Embryonic facial prominence (tissue), 1 donor: ENCODE data around the gene EFS.
"Not testable (repeated sequence)": the region's sequence is repeated elsewhere in the genome, so short reads cannot be mapped to it uniquely, and the experiment has no call there.

Source experiments
- DNase-seq: peaks from one replicate; pipeline ENCODE4 v3.0.0-alpha.2; 2016; ENCODE audit errors: extremely low spot score

EFS gene, protein sequence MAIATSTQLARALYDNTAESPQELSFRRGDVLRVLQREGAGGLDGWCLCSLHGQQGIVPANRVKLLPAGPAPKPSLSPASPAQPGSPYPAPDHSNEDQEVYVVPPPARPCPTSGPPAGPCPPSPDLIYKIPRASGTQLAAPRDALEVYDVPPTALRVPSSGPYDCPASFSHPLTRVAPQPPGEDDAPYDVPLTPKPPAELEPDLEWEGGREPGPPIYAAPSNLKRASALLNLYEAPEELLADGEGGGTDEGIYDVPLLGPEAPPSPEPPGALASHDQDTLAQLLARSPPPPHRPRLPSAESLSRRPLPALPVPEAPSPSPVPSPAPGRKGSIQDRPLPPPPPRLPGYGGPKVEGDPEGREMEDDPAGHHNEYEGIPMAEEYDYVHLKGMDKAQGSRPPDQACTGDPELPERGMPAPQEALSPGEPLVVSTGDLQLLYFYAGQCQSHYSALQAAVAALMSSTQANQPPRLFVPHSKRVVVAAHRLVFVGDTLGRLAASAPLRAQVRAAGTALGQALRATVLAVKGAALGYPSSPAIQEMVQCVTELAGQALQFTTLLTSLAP

GRCh38 chr14:23365036-23365731 lies at the start of gene EFS:
TSS of gene EFS (minus strand) at chr14:23365172. CDS start at chr14:23365025, 147 bp downstream.
- no peak for DNase-seq

DNA sequence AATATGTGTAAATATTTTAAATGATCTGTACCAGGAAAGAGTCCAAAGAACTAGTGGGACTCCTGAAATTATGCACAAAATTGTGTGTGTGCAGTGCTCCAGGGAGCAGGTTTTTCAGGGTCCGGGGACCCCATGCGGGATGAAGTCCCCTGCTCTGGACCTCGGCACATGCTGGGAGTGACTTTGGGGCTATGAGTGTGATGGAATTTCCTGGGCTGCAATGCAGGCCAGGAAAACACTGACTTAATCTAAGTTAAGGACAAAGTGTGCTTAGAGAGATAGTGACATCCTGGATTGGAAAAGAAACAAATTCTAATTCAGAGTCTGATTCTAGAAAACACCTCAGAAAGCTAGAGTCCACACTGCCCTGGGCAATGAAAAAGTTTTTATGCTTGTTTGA lies 49.3 kb upstream of the EFS start:
- DNase-seq: no peak

GRCh38 chr14:23413681-23414080 lies 48.7 kb upstream of the EFS start:
- no peak for DNase-seq

DNA sequence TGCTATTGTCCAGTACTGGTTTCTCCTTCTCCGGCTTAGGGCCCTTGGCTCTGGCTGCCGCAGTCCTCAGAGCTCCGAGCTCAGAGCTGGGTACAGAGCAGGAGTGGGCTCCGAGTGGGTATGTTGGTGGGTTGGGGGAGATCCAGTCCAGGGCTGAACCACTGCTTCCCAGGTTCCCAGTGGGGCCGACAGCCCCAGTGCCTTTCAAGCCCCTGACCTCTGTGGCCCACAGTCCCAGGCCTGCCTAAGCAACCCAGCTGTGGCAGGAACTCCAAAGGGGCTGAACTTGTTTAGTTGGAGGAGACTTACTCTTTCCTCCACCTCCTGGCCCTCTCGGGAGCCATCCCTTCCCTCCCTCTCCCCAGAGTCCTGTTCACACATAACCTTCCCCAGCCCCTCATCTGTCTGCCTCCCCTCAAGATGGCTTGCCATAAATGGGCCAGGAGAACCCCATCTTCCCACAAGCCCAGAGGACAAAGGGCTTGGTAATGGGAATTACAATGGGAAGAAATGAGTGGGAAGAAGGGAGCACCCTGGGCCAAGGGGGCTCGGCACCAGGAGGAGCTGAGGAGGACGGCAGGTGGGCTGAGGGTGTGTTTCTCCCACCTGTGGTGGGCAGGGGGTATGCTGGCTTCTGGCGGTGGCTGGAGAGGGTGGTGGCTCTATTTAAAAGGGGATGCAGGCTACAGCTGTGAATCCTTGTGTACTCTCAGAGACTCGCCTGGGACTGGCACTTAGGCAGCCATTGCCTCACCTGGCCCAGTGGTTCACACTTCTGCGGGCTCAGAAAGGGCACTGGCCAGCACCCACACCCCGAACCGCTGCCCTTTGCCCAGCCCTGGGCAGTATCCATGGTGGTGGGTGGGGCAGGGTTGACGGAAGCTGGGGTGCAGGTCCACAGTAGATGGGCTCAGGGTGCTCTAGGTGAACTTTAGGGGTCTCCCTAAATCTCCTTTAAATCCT lies 46.9 kb upstream of the EFS start:
- DNase-seq: no peak

- no peak for DNase-seq
Observed at GRCh38 chr14:23409966-23410635, 45.1 kb upstream of the EFS start.

DNA sequence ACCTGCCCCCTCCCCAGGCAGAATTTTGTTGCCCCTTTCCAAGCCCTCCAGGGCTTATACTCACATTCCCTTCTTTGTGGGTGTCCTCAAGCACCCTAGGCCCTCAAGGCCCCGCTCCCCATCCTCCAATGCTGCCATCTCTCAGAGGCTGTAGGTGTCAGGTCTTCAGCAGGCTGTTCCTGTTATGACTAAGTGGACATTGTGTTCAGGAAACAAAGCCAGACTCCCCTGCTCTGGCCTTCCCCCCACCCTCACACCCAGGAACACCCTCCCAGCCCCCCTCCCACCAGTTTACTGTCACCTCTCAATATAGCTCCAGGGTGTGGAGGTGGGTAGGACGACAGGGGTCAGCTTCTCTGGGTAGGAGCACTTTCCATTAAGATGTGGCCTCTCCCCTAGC lies 44.5 kb upstream of the EFS start:
- DNase-seq: no peak

DNA sequence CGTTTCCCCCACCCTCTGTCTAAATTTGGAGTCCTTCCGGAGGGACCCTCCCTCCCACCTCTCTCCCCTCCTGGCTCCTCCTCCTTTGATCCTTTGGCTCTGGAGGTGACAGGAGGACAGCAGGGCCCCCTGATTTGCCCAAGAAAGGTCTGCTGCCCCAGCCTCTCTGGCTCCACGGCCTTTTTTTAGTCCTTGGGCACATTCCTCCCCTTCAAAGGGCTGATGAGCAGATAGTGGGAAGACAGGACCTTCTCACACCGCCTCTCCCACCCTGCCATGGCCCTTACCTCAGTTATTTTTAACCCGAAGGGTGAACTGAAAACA lies 43.3 kb upstream of the EFS start:
- DNase-seq: no peak

- DNase-seq: no peak
Observed at GRCh38 chr14:23407516-23408306, 42.7 kb upstream of the EFS start, which contains the start of gene MYH6. TSS of gene MYH6 (minus strand) at chr14:23408273. CDS start at chr14:23407223, 1,050 bp downstream.

DNA sequence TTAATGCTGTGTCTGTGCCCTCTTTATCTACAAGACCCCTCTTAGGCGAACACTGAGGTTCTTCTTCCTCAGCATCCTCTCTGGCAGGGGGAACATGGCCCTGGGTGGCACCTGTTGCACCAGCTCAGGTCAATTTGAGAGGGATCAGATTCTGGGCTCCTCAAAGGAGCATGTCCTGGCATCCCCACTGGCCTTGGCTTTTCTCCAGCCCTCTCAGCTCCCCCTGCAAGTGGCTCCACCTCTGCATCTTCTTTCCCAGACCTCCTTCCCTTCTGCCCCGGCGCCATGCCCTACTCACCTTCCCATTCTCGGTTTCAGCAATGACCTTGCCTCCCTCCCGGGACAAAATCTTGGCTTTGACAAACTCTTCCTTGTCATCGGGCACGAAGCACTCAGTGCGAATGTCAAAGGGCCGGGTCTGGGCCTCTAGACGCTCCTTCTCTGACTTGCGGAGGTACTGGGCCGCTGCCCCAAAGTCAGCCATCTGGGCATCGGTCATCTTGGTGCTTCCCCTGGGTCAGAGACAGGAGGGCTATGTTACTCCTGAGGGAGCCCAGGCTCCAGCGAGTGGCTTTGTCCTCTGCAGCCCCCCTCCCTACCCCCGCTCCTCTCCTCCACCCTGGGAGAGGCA lies 41.9 kb upstream of the EFS start:
- no peak for DNase-seq

DNA sequence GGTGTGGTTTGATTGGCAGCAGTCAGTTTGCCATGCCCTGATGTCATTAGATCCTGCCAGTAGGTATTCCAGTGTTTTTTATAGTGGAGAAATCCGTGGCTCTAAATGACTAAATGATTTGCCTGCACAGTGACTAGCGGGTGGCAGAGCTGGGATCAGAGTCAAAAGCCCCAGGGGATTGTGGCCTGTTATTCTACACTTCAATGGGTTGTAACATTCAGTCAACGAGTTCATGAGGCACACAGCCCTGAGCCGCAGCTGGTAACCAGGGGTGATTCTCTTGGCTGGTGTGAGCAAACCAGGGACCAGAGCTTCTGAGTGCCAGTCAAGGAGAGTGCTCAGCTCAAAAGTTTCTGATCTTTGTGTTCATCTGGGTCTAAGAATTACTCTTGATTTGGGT lies 41.3 kb upstream of the EFS start:
- no peak for DNase-seq

DNA sequence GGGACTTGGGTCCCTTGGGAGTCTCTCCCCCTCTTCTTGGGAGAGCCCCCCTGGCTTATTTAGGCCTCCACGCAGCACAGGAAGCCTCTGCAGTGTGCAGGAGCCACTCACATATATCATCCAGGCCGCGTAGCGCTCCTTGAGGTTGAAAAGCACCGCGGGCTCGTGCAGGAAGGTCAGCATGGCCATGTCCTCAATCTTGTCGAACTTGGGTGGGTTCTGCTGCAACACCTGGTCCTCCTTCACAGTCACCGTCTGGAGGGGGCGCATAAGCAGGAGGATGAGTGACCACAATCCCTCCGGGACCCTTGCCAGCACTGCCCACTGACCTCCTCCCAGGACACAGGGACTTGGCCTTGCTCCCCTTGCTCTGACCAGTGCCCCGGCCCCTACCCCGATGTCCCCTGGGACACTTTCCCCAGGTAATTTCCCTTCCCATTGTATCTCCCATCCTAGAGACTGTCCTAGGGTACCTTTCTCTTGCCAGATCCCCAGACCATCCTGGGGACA lies 40.6 kb upstream of the EFS start:
- no peak for DNase-seq

GRCh38 chr14:23405096-23405495 lies 40.1 kb upstream of the EFS start:
- DNase-seq: no peak

DNA sequence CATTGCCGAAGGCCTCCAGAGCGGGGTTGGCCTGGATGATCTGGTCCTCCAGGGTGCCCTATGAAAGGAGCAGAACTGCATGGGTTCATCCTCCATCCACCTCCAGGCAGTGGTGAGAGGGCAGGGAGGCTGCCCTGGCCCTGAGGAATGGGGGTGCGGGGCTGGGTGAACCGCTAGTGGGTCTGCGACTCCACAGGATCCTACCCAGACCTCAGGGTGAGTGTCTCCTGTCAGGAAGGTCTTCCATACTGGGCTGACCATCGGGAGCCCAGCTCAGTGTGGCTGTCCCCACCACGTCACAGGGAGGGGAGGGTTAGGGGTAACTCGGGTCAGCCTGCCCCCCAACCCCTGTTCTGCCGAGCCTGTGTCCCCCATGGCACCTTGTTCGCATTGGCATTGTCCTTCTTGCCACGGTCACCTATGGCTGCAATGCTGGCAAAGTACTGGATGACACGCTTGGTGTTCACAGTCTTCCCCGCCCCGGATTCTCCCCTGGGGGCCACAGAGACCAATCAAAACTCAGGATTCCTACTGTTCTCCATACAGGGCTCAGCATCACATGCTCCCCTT lies 39.4 kb upstream of the EFS start:
- DNase-seq: no peak

DNA sequence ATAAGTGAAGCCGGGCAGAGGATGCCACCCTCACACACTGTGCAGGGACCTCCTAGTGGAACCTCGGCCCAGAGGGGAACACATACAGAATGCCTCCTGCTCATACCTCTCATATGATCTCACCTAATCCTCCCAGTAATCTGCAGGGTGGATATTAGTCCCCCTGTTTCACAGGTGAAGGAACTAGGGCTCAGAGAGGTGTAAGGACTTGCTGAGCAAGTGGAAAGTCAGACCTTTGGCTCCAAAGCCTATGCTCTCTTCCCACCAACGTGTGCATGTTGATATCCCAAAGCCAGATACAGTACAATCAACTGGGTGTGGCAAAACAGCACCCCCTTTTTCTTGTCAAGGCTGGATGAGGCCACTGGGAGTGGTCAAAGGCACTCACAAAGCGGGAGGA lies 38.9 kb upstream of the EFS start:
- no peak for DNase-seq

DNA sequence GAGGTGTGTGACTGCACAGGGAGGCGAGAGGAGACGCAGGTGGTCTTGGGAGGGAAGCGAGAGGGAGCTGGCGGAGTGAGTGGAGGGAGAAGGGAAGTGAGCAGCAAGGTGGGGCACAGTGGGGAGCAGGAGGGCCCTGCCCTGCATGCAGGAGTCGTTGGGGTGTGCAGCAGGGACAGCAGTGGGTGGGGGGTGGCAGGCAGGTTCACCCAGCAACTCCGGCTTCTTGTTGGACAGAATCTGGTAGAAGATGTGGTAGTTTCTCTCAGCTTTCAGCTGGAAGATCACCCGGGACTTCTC lies 38.1 kb upstream of the EFS start:
- DNase-seq: no peak

GRCh38 chr14:23402296-23403138 lies 37.5 kb upstream of the EFS start:
- DNase-seq: no peak

- no peak for DNase-seq
Observed at GRCh38 chr14:23401291-23401690, 36.3 kb upstream of the EFS start.

GRCh38 chr14:23400496-23401149 lies 35.7 kb upstream of the EFS start:
- DNase-seq: not testable (repeated sequence)
